ENCODE measurements around the gene SNX18. TPM values are rescaled to one million over a fixed set of nuclear protein-coding genes. Genes with fewer than 3 reads are reported as not detected.

SNX18 gene
- total and polyA plus RNA-seq, 8 donors, result 15.3 to 39.2 (median 20.0) TPM

- peak overlapping the region; percentile 95 to 97 for H3K4me3 ChIP-seq
- peak overlapping the region; percentile 97 for H3K27ac ChIP-seq
- TF ChIP-seq, protein P1, sequence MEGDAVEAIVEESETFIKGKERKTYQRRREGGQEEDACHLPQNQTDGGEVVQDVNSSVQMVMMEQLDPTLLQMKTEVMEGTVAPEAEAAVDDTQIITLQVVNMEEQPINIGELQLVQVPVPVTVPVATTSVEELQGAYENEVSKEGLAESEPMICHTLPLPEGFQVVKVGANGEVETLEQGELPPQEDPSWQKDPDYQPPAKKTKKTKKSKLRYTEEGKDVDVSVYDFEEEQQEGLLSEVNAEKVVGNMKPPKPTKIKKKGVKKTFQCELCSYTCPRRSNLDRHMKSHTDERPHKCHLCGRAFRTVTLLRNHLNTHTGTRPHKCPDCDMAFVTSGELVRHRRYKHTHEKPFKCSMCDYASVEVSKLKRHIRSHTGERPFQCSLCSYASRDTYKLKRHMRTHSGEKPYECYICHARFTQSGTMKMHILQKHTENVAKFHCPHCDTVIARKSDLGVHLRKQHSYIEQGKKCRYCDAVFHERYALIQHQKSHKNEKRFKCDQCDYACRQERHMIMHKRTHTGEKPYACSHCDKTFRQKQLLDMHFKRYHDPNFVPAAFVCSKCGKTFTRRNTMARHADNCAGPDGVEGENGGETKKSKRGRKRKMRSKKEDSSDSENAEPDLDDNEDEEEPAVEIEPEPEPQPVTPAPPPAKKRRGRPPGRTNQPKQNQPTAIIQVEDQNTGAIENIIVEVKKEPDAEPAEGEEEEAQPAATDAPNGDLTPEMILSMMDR (IDR thresholded peaks at IDR 0.05), result no peak
- H3K9me3 ChIP-seq, result no peaks in the 10 kb centered on the region
- intact Hi-C loops (cut with DNase I), result loop anchor here (5.0 to 10.0 kb wide), 3 partner anchors 324 to 349 kb away; no protein-coding TSS in a partner anchor
- peak; percentile 66 for ATAC-seq
- H3K36me3 ChIP-seq, result peaks cover 0 to 5% of the 10 kb centered on the region in 2 donors
- no peaks in the 10 kb centered on the region for H3K27me3 ChIP-seq
- H3K4me1 ChIP-seq, result peaks cover 26 to 46% of the 10 kb centered on the region in 2 donors
- DNase-seq, result peak in 3 of 4 donors; percentile 41 to 94 (median 71)
Measured at GRCh38 chr5:54518146-54518817, 723 bp downstream of the SNX18 start.

GRCh38 chr5:54518818-54519508 is 1.4 kb downstream of the SNX18 start:
- Histone ChIP-seq H3K27ac (peak overlapping the region; percentile 97), H3K27me3 (no peaks in the 10 kb centered on the region), H3K4me1 (peaks cover 33 to 52% of the 10 kb centered on the region in 2 donors), H3K36me3 (peaks cover 0 to 5% of the 10 kb centered on the region in 2 donors), H3K9me3 (no peaks in the 10 kb centered on the region), H3K4me3 (peak overlapping the region; percentile 95 to 97)
- intact Hi-C loops (cut with DNase I), result loop anchor here (5.0 to 10.0 kb wide), 3 partner anchors 323 to 348 kb away; no protein-coding TSS in a partner anchor
- ATAC-seq (no peak), DNase-seq (peak in 2 of 4 donors; percentile 45 to 78)
- TF ChIP-seq, protein P1 (IDR thresholded peaks at IDR 0.05), result no peak

DNA sequence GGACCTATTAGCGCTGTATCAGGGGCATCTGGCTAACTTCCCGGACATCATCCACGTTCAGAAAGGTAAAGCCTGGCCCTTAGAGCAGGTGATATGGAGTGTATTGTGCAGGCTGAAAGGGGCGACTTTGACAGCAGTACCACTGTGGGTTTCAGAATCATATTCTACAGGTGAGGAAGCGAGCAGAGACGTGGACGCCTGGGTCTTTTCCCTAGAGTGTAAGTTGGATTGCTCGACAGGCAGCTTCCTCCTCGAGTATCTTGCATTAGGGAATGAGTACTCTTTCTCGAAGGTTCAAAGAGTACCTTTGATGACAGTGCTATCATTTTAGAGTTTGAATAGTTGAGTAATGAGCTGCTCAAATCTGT is 1.9 kb downstream of the SNX18 start:
- intact Hi-C loops (cut with DNase I), result loop anchor here (5.0 to 10.0 kb wide), 3 partner anchors 323 to 348 kb away; no protein-coding TSS in a partner anchor
- H3K27ac ChIP-seq, result peak overlapping the region; percentile 74 to 97
- H3K27me3 ChIP-seq, result no peaks in the 10 kb centered on the region
- TF ChIP-seq, protein P1 (IDR thresholded peaks at IDR 0.05), result no peak
- ATAC-seq (no peak), DNase-seq (no peak)
- H3K4me1 ChIP-seq, result peaks cover 37 to 58% of the 10 kb centered on the region in 2 donors
- H3K4me3 ChIP-seq, result peak overlapping the region; percentile 95 to 97
- no peaks in the 10 kb centered on the region for H3K9me3 ChIP-seq
- H3K36me3 ChIP-seq, result peaks cover 0 to 5% of the 10 kb centered on the region in 2 donors

GRCh38 chr5:54520438-54520846 is 2.9 kb downstream of the SNX18 start:
- intact Hi-C loops (cut with DNase I), result no loop called here
- TF ChIP-seq, protein P1 (IDR thresholded peaks at IDR 0.05), result no peak
- Histone ChIP-seq H3K4me3 (peak overlapping the region; percentile 95 to 97), H3K27ac (peak overlapping the region; percentile 74 to 97), H3K4me1 (peaks cover 43 to 67% of the 10 kb centered on the region in 2 donors), H3K36me3 (peaks cover 0 to 5% of the 10 kb centered on the region in 2 donors), H3K9me3 (no peaks in the 10 kb centered on the region), H3K27me3 (no peaks in the 10 kb centered on the region)
- peak in 1 of 4 donors; percentile 46 for DNase-seq
- peak; percentile 8 for ATAC-seq

DNA sequence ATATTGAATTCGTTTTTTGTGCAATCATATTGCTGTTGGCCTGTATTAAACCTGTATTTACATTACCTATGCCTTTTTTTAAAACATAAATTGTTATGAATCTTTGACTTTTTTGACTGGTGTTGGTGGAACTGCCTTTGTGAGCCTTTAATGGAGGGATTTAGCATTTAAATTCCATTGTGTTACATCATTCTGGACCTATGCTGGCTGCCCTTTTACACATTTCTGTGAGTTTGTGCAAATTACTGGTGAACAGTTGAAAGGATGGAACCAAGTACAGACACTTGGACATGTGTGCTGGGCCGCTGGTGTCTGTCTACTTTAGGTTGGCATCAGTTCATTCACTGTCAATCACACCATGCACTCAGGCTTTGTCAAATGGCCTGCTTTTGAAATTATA is 3.4 kb downstream of the SNX18 start:
- Histone ChIP-seq H3K27me3 (no peaks in the 10 kb centered on the region), H3K4me1 (peaks cover 44 to 72% of the 10 kb centered on the region in 2 donors), H3K27ac (peak overlapping the region; percentile 74 to 97), H3K9me3 (no peaks in the 10 kb centered on the region), H3K4me3 (peak overlapping the region; percentile 95 to 97), H3K36me3 (peaks cover 0 to 5% of the 10 kb centered on the region in 2 donors)
- no peak for DNase-seq
- TF ChIP-seq, protein P1 (IDR thresholded peaks at IDR 0.05), result no peak
- intact Hi-C loops (cut with DNase I), result no loop called here
- no peak for ATAC-seq

All from left lung (tissue), 10 donors.